Measurements from ENCODE around the gene ABCB9.

ABCB9 gene

DNA sequence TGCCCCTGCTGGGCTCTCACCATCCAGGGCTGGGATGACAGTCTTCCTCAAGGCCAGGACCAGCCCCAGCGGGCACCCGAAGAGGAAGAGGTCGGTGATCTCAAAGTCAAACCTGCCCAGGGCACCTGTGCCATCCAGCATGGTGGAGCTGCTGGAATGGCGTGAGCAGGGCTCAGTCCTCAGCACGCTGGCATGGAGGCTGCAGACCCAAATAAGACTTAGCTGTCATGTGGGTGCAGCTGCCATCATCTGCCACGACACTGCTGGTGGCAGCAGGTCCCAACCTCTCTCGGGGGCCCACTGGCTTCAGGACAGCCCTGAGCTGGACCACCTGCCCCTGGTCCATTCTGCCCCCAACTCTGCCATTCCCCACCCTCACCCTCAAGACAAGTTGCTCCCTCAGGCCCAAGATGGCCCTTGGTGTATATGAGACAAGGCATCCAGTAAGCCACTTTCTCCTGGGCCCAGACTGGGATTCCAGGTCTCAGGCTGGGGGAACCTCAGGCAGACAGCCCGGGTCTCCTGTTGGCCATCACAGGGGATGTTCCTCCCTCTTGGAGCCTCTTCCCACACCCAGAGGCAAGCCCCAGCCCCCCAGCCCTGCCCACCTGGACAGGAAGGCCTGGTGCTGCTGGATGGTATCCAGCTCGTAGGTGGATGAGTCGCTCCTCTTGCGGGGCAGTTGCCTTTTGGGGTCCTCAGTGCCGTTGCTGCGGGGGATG is 28.7 kb upstream of the ABCB9 start:
- DNase-seq: no peak

DNA sequence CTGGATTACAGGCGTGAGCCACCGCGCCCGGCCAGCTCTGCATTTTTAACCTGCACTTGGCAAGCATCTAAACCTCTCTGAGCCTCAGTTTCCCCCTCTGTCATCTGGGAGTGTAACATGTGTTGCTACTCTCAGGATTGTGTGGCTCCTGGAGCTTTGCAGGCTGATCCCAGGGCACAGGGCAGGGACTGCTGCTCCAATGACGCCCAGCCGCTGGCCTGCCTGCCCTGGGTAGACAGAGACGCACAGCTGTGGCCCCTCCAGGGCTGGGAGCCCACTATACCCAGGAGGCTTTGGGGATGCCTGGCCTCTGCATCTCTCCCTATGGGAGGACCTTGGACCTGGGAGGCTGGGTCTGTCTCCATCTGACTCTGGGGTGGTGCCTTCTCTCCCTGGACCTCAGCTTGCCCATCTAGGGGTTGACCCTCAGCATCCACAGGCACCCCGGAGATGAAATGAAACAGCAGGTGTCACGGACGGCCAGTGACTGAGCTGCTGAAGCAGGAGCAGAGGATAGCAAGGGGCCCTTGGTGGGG is 27.9 kb upstream of the ABCB9 start:
- DNase-seq: no peak

DNA sequence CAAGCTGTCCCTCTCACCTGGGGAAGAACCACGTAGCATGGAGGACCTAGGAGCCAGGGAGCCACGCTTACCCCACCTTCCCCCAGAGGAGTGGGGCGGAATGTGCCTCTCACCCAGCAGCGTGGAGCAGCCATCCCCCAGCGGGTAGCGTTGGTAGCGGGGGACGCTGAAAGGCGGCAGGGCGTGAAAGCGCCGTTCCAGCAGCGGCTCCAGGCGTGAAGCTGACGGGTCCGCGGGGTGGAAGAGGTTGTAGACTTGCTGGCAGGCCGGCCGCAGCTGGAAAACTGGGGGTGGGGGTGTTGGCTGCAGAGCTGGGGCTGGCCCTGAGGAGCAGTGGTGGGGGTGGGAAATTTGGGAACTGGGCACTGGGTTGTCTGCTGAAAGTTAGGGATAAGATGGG is 26.1 kb upstream of the ABCB9 start:
- DNase-seq: no peak

DNA sequence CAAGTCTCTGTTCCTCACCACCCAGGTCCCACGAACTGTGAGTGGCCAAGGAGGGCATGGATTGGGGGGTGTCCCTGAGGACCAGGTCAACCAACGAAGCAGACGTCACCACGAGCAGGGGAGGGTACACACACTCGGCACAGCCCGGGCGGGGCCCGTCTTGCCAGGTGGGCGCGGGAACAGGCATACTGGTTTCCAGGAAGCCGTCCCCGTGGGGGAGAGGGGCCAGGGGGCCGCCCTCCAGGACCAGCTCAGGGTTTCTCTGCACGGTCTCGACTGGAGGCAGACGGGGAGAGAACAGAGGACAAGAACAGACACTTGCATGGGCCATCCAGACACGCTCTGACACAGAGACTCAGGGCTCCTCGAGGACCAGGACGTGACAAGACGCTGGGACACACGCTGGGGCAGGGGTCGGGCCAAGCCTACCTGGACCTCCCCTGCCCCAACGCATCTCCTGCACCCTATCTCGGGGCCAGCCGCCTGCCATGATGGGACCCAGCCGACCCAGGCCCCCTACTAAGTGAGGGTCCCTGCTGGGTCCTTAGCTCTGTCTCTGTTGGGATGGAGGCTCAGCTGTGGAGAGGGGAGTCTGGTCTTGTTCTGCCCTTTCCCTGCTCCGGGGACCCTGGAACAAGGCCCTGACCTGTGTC is 25.5 kb upstream of the ABCB9 start:
- DNase-seq: no peak

DNA sequence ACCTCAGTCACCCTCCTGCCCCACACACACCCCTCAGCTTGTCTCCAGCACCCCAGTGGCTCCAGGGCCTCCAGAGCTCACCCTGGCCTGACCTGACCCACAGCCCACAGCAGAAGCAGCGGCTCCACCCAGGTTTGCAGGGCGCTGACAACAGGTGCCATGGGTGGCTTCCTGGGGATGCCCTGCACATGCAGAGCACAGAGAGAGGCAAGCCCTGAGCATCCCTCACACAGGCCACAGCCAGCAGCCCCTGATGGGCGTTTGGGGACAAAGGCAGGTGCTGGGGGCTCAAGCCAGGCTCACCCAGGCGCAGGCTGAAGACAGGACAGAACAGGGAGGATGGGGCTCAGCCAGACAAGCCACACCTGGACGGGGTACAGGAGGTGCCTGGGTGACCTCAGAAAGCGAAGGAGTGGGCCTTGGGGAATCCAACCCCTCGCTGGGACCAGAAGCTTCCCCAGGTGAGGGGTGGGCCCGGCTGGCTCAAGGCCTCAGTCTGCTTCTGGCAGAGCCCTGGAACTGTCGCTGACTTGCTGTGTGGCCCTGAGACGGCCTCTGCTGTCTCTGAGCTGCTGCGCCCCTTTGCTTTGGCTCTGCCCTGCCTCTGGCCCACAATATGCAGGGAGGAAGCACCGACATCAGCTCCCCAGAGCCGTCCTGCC is 24.8 kb upstream of the ABCB9 start:
- DNase-seq: no peak

DNA sequence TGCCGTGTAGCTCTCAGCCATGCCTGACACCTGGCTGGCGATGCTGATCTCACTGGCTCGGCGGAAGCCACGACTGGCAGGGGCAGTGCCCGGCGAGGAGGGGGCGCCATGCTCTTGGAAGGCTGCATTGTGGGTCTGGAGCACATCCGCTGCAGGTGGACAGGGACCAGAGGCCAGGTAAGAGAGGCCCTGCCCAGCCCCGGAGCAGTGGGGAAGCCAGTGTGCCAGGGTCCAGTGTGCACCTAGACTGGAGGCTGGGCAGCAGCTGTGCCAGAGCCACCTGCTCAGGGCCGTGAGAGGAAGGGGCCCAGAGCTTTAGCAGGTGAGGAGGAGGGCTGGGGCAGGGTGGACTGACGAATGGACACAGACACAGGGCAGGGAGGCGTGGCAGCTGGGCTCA is 24.3 kb upstream of the ABCB9 start:
- DNase-seq: no peak

DNA sequence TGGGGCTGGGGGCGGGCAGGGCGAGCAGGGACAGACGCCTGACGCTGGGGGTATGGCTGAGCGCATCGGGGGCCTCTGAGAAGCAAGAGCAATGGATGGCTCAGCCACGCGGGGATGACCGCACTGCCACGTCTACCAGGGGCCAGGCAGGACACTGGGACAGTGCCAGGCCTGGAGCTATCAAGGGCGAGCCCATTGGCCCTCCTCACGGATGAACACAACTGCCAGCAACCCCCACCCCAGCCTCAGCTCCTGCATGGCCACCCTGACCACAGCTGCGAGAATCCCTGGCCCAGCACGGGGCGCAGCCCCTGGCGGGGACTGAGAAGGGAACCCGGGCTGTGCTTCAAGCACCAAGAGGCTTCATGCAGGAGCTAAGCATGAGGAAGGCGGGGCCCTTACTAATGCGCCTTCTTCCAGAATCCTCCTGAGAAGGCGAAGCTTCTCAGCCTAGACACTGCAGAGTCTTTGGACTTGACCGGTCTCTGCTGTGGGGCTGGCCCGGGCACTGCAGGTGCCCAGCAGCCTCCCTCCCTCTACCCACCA is 23.7 kb upstream of the ABCB9 start:
- no peak for DNase-seq

DNA sequence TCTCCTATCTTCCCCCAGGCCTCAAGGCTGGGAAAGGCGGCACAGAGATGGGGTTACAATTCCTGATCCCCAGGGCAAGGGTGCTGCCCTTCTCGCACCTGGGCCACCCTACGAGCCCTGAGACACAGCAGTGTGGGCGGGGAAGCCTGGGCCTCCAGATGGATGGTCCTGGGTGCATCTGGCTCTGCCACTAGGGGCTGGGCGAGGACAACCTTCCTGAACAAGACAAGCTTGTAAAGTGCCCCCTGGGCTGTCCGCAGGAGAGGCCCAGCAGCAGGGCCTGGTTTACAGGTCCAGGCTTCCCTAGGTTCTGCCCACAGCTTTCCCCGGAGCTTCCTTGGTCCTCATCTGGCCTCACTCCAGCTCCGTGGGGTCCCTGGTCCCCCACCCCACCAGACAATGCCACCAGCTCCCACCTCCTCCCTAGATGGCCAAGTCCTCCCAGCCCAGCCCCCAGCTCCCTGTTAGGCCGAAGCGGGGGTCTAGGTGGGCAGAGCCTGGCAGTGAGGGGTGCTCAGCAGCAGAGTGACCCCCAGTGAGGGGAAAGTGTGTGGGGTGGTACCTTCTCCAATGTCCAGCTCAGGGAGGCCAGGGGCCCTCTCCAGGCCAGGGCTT is 23.1 kb upstream of the ABCB9 start:
- no peak for DNase-seq

DNA sequence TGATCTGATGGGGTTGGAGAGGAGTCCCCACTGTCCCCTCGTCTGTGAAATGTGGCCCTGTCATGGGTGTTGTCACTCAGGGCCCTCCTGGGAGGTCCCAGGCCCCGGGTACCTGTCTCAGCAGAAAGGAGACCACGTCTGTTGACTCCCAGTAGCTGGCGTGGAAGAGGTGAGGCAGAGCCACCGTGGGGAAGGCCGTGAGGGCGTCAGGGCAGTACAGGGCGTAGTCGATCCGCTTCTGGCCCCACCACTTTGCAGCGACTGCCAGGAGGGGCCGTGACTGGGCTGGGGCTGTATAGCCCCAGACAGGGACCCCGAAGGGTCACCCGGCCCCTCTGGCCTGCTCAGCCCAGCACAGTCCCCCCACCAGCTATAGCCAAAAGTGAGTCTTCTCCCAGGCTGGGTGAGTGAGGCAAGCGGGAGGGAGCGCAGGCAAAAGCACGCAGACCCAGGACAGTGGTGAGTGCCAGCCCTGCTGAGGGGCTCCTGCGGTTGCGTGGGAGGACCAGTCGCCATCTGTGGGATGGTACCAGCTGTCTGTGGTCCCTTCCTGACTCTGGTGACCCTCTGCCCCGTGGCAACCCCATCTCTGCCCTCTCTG is 22.4 kb upstream of the ABCB9 start:
- DNase-seq: no peak

DNA sequence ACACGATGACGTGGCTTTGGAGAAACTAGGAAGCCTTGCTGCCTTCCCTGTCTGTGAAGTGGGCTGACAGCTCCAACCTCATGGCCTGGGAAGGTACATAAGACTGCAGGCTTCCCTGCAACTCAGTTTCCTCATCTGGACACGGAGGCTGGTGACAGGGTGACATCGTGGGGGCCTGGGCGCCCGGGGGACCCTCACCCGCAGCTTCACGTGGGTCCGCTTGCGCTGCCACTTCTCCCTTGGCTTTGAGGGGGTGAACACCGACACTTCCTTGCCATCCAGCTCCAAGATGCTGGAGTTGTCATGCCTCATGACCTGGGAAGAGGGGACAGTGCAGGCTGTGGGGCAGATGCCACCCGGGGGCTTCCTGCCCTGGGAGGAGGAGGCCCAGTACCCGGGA is 21.8 kb upstream of the ABCB9 start:
- no peak for DNase-seq

DNA sequence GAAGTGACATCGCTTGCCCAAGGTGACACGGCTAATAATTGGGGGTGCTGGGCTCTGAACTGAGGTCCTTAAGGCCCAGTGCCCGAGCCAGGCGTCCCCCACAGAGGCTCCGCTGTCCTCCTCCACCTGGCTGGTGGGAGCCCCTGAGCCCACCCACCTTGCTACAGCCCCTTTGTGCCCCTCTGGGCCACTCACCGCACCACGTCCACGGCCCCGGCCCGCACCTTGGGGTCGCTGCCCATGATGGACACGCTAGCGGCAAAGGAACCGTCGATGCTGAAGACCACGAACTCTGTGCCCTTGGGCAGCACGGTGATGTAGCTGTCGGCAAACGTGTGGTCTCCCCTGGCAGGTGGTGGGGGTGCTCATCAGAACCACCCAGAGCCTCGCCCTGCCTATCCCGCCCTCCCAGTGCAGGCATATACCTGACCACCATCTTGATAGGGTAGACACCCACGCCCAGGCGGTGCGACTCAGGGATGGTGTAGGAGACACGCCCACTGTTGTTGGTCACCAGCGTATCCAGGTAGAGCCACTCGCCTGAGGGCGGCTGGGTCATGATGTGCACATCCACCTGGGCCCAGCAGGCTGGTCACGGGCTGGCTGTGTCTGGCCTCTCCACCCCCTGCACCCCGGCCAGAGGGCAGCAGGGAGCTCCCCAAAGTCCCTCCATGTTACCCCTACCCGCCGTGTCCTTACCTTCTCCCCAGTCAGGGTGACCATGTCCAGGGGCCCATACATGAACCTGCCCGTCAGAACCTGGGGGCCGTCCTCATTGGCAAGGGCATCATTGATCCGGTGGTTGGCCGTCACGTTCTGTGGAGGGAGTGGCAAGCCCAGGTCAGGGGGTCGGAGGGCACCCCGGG is 21.1 kb upstream of the ABCB9 start:
- DNase-seq: no peak

DNA sequence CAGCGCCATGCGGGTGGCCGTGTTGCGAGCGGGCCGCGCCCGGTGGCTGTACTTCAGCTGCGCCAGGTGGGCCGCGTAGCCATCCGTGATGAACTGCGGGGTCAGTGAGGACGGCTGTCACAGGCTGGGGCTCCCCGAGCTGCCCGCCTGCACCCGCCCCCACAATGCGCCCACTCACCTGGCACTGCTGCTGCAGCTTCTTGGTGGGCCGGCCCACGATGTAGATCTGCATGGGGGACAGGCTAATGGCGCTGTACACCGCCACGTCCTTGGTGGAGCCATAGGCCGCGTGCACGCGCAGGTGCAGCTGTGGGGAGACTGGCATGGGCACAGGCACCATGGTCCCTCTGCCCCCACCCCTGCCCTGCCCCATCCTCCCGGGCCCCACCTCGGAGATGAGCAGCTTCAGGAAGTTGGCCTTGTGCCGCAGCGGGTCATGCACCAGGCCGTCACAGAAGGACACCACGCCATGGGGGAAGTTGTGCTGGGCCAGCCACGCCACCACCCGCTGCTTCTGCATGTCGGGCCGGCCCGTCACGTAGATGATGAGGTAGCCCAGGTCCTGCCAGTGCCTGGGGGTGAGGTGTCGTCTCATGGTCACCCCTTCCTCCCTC is 20.1 kb upstream of the ABCB9 start:
- no peak for DNase-seq

DNA sequence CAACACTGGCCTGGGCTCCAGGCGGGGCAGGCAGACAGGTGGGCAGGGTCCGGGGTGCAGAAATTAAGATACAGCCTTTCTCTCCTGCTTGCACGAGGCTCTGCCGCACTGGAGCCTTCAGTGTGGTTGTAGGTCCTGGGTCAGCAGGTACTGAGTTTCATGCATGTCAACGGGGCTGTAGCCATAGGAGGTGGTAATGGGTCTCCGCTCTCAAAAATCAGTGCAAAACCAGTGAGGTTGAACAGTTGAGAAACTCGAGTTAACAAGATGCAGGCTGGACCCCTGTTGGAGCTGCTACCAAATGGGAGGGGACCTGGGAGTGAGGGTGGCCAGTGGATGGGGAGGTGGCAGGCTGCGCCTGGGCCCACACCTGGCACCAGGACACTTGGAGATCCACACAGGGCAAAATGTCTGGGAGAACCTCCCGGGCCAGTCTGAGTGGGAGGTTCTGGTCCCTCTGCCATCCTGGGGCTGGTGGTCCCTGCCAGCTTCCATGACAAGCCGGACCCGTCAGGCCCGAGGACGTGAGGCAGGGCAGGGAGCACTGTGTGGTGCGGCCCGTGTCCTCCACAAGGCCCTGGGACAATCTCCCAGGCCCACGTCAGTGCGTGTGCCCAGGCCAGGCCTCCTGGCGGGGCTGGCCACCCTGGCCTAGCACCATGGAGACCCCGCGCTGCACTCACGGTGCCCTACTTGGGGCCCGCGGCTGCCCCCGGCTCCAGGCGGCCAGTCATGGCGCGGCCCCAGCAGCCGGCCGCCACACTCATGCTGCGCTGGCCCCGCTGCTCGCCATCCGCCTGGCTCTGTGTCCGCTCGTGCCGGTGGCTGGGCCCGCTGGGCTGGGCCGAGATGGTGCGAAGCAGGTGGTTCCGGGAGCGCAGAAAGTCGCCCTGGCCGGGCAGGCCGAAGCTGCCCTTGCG is 19.3 kb upstream of the ABCB9 start:
- no peak for DNase-seq

DNA sequence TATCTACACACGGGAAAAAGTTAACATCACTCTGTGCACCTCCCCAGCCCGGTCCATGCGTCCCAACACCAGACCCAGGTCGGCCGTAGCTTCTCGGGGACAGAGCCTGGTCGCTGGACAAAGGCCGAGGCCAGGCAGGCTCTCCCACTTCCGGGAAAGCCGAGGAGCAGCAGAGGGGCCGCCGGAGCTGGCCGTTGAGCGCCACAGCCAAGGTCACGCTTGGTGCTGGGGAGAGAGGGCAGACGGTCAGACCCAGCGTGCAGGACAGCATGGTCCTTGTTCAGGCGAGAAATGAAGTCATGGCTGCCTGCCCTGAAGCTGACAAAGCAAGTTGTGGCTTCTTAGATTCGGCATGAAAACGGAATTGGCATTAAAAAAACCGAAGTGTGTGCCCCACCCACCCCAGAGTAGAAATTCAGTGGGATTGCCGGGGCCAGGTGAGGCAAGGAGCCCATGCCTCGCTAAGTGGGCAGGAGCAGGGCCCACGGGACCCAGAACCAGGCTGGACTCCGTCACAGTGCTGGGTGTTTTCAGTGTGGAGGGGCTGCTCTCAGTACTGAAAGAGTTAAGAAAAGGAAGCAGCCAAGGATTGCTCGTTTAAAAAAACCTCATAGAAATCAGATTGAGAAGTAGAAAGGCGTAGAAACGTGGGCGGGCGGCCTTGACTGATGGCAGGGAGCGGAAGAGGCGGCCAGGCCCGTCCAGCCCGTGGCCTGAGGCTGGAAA is 18.5 kb upstream of the ABCB9 start:
- DNase-seq: no peak

DNA sequence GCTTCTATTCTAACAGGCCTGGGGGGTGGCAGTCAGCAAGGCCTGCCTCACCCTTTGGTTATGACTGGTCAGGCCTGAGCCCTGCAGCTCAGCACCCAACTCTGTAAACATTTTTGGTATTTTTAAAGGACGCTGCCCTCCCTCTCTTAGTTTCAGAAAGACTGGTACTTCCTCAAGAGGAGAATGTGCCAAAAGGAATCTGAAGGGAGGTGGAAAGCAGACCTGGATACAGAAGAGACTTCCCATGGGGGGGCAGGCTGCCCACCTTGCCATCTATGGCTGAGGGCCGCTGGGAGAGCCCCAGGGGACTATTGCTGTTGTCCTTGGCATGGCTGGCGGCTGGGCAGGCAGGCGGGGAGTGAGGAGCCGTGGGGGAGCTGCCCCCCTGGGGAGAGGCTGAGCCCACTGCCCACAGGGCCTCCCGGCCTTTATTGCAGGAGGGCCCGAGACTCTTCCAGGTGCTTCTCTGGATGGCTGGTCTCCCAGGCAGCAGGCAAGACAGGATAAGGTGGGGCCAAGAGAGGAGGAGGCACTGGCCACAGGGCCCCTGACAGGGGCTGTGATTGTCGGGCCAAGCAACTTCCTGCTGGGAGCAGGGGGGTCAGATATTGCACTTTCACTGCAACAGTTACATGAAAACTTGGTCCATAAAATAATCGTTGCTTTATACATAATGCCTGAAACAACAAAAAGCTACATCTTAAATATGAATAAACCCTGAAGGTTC is 17.7 kb upstream of the ABCB9 start:
- no peak for DNase-seq

DNA sequence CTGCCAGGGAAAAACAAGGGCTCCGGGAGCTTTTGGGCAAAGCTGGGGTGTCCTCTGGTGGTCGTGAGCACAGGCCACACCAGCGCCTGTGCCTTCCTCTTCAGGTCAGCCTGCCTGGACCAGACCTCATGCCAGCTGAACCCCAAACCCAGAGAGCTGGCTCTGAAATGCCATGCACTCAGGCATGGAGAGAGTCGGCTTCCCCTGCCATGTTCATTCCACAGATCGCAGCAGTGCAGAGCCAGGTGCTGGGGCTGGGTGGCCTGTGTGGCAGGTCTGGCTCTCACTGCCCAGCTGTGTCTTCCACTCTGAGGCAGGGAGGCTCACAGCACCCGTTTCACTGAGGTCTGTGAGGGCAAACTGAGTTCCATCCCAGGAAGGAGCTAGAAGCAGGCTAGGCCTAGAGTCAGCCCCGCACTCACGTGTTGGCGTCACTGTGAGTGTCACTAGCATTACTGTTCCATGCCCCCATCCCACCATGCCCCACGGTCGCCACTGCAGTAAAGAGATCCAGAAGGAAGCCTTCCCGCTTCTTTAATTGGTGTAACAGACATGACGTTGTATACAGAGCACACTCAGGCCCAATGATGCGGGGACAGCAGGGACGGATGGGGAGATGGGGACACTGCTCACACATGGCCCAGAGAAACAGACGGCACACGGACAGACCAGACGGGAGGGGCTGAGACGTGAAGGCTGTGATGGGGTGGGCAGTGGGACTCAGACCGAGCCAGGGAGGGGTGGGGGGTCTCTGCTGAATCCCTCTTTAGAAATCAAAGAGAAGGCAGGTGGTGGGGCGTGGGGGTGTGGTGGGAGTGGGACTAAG is 16.9 kb upstream of the ABCB9 start:
- DNase-seq: no peak

DNA sequence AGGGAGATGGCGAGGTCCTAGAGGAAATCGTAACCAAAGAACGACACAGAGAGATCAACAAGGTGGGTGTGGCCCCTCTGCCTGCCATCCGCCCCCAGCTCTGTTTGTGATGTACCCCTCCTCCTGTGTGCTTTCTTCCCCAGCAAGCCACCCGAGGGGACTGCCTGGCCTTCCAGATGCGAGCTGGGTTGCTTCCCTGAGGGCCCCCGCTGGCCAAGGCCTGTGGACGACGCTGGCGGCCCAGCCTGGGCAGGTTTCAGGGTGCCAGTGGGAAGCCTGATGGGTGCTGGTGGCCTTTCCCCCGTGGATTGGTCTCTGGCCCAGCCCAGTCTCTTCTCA is 16.2 kb upstream of the ABCB9 start:
- no peak for DNase-seq

Measured in activated CD4-positive, CD25-positive, alpha-beta regulatory T cell (primary cell).